DMS 273 (cell line): Measurements from ENCODE around the gene INPP5K.
"Not testable (repeated sequence)": the region's sequence is repeated elsewhere in the genome, so short reads cannot be mapped to it uniquely, and the experiment has no call there.

ENCODE experiments used
- DNase-seq: peaks from one replicate; lab custom pipeline; 2025; ENCODE audit not compliant: unreplicated experiment; lab: John Stamatoyannopoulos, UW

The INPP5K gene

DNA sequence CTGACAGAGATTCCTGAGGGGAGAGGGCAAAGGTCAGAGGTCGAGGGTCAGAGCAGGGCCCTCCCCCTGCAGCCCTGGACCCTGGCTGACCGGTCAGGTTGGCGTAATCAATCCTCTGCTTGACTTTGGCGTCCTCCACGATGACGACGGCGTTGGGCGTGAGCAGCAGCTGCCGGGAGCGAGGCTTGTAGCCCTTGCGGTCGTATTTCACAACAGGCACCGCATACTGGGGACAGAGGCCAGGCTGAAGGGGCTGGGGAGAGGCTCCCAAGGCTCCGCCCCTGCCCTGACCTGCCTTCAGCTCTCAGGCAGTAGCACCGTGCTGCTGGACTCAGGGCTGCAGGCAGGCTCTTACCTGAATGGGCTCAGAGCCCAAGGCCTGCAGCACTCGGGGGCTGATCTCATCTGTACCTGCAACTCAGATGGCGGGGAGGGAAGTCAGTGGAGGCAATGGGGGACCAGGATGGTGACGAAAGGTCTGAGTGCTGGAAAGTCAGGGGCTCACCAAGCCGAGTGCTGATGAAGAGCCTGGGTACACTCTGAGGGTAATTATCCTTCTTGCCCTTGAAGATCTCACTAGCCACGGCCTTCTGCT is 48.4 kb downstream of the INPP5K start:
- DNase-seq, result no peak

DNA sequence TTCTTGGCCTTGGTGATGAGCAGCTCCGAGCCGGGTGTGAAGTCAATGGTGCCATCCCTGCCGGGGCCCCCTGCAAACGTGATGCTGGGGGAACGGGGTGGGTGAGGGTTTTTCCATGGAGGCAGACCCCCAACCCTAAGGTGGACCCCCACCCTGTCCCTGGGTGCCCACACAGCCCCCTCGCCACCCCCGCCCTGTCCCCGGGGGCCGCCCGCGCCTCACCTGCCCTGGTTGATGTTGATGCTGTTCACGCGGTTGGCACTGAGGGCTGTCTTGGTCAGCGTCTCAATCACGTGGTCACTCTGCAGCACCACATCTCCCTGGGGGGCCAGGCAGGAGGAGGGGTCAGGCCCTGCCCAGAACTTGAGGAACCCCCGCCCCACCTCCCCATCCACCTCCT is 49.2 kb downstream of the INPP5K start:
- DNase-seq, result no peak

DNA sequence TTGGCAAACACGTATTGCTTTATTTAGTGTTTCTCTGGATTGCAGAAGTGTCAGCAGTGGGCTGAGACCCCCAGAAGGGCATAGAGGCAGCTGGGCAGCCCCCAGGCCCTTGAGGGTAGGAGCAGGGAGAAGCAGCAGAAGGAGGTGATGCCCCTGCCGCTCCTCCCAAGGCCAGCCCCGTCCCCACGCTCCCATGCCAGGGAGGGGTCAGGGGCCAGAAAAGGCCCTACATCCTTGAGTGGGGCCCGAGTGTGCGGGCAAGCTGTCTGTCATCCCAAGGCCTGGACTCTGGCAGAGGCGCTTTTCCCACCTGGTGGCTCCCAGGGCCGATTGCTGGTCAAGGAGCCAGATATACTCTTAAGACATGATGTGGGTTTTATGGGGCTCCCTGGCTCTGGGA is 52.2 kb downstream of the INPP5K start:
- DNase-seq, result no peak

DNA sequence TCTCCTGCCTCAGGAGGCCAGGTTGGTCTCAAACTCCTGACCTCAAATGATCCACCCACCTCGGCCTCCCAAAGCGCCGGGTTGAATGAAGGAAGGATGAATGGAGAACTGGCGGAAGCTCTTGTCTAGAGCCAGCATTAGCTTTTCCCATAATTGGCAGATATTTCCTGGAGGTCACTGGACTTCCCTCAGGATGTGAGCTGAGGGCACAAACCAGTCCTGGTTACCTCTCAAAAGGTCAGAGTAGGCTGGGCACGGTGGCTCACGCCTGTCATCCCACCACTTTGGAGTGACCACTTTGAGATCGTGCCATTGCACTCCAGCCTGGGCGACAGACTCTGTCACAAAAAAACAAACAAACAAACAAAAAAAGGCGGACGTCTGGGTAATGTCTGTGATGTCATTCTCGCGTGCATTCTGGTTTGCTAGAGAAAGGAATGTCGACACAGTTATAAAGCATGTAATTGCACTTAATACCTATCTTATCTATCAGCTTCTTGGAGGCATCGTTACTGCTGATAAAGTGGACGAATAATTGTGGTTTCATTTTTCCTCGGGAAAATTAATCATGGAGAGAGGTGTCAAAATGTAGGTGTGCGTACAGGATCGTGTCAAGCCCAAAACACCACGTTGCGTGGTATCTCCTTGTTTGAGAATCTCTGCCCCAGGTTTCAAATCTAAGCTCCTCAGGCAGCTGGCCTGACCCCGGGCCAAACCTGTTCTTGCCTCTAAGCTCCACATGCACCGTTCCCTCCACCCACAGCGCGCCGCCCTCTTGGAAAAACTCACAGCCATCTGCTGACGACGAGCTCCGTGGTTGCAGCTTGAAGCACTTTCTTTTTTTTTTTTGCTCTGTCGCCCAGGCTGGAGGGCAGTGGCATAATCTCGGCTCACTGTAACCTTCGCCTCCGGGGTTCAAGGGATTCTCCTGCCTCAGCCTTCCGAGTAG is 54.0 kb downstream of the INPP5K start:
- peak; percentile 84 for DNase-seq

DNA sequence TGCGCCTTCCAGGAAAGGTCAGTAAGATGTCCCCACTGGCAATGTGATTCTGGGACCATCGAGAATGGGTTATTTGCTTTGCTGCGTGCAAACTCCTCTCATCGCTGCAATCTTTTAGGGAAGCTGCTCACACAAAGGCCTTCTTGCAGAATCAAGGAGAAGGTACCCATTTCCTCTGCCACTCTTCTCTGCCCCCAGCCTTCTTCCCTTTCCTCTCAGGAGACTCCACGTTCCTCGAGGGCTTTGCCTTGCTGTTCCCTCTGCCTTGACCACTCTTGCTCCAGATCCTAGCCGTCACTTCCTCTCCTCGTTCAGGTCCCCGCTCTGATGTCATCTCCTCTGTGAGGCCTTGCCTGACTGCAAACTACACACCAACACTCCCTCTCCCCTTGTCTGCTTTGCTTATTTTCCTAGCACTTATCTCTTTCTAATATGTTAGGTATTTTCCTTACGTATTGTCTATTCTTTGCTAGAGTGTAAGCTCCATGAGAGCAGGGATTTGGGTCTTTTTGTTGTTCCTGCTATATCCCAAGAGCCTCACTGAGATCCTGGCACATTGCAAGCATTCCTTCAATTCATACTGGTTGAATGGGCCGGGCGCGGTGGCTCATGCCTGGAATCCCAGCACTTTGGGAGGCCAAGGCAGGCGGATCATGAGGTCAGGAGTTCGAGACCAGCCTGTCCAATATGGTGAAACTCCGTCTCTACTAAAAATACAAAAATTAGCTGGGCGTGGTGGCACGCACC is 55.0 kb downstream of the INPP5K start:
- DNase-seq, result no peak

DNA sequence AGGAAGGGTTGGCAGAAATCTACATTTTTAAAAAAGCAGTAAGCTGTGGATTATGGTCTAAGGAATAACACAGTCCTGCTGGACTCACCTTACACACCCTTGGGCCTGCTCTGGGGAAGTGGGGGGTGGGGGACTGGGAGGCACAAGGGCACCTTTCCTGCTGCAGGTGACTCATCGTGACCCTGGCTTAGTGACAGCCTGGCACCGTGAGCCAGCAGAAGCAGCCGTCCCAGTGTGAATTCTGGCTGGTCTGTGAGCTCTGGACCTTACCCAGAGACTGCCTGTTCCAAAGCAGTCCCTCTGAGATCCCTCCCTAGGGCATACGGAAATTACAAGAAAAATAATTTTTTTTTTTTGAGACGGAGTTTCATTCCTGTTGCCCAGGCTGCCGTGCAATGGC is 56.2 kb downstream of the INPP5K start:
- no peak for DNase-seq

DNA sequence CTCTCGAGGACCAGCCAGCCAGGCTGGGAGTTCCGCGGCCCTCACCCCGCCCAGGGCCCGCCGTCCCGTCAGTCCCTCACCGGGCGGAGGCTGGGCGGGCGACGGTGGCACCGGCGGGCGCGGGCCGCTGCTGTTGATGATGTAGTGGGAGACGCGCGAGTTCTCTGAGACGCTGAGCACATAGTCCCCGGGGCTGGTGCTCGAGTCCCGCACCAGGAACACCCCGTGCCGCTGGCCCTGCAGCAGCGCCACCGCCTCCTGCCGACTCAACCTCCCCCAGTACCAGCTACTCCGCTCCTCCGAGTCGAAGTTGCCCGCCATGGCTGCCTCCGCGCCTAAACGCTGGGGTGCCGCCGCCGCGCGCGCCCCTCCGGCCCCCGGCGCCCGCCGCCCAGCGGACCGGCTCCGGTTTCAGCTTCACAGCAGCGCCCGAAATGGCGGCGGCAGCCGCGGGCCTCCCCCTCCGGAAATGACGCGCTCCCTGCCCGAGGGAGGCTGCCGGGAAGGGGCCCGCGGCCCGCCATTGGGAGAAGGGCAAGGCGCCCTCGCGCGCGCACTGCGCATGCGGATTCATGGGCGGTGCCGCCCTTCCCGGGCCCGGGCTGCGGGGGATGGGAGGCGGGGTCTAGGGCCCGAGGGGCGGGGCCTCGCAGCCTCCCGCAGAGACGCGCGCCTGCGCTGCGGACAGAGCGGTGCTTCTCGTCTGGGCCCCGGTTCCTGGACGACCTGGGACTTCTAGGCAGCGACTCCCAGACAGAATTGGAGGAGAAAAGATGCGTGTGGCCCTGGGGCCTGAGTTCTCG is 60.4 kb downstream of the INPP5K start, which contains the start of gene CRK:
CRK (minus strand) TSS at position 436 of the 803 bp plus-strand sequence; CDS start at position 321, 115 bp downstream.
- peak; percentile 98 for DNase-seq

DNA sequence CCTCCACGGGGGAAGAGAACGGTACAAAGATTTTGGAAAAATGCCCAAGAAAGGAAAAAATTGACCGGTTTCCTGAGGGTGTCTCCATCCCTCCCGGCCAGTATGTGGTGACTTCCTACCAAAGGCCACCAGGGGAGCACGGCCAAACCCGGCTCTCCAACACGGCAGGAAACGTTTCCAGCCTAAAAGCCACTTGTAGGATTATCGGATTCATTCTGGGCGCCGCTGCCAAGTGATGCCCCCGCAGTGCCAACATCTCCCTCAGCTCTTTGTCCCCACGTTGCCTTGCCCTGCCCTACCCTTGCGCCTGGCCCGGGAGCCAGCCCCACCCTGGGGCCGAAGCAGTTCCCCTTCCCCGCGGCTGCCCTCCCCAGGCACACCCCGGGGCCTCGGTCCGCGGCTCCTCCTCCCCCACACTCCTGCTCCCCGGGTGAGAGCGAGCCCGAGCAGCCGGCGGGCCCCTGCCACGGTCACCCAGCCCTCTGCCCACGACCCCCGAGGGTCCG is 61.1 kb downstream of the INPP5K start:
- peak; percentile 78 for DNase-seq

DNA sequence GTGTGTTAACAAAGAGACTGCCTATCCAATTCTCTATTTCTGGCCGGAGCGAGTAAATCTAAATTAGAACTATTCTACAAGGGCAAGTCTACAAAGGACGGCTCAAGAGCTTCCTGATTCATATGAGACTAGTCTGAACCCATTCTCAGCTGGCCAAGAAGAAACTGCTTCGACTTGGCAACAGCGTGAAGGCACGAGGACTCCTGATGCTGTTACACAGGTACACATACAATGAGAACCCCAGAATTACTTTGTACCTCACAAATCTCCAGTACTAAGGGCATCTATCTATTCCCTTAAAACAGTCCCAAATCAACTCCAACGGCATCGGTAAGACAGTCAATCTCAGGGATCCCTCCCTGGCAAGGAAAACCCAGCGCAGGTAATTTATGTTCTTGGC is 61.9 kb downstream of the INPP5K start:
- DNase-seq, result no peak

DNA sequence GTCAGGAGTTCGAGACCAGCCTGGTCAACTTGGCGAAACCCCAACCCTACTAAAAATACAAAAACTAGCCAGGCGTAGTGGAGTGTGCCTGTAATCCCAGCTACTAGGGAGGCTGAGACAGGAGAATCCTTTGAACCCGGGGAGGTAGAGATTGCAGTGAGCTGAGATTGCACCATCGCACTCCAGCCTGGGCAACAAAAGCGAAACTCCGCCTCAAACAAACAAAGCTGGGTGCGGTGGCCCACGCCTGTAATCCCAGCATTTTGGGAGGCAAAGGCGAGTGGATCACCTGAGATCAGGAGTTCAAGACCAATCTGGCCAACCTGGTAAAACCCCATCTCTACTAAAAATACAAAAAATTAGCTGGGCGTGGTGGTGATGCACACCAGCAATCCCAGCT is 62.7 kb downstream of the INPP5K start:
- not testable (repeated sequence) for DNase-seq

DNA sequence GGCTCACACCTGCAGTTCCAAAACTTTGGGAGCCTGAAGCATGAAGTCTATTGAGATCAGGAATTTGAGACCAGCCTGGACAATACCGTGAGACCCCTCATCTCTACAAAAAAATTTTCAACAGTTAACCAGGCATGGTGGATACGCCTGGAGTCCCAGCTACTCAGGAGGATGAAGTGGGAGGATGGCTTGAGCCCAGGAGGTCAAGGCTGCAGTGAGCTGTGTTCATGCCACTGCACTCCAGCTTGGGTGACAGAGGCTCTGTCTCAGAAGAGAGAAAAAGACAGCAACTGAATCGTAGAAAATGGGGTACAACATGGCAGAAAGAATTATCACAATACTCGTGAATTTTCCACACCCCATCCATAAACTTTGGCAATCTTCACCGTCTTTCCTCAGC is 63.6 kb downstream of the INPP5K start:
- no peak for DNase-seq

DNA sequence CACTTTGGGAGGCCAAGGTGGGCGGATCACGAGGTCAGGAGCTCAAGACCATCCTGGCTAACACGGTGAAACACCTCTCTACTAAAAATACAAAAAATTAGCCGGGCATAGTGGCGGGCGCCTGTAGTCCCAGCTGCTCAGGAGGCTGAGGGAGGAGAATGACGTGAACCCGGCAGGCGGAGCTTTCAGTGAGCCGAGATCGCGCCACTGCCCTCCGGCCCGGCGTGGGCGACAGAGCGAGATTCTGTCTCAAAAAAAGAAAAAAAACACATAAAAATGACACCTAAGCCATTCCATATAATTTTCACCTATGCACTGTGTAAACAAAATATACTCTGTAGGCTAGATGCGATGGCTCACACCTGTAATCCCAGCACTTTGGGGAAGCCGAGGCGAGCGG is 66.2 kb downstream of the INPP5K start:
- DNase-seq, result not testable (repeated sequence)

DNA sequence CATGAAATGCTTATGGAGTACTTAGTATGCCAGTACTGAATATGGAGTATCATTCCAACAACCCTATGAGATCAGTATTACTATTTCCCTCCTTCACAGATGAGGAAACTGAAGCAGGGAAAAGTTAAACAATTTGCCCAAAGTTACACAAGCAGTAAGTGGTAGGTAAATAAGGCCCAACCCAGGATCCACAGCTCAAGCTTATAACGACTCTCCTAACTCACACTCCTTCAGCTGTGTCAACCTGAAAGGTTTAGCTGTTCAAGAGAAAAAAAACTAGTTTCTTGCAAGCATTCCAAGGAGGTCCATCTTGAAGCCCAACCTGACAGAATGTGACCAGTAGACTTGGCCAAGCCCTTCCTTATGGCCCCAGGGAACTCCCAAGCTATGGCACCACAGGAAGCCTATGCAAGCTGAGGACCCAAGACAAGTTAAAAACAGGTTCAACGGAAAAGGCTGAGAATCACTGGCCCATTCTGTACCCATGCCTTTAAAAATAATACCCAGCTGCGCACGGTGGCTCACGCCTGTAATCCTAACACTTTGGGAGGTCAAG is 66.9 kb downstream of the INPP5K start:
- DNase-seq, result no peak

DNA sequence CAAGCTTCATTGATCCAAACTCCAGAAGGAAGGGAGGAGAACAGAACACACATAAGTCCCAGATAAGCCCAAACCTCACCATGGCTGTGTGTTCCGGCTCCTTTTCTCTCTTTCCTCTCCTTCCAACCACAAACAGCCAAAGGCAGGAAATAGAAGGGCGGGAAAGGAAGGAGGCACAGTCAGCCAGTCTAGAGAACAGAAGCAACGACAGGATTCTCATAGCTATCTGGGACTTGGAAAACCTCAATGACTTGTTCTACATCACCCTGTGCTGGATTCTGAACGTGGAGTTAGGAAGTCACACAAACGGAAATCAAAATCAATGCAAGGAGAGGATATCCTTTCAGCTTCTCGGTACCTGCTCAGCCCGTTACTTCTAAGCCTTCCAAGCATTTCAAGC is 69.4 kb downstream of the INPP5K start:
- no peak for DNase-seq

DNA sequence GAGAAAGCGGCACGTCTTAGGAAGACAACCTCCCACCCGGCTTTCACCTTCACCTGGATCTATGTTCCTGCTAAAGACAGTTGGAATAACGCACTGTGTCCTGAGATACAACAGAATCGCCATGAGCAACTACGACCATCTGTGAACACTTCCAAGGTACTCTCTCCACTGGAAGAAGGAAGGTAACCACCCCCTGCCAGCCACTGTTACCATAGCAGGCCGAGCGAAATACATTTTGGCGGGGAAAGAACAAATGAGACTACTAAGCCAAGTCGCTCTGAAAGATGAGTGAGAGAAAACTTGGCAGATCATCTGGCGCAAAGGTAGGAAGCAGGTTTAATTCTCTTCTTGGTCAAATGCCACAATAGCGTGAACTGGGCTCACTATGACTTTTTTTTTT is 70.2 kb downstream of the INPP5K start:
- no peak for DNase-seq

DNA sequence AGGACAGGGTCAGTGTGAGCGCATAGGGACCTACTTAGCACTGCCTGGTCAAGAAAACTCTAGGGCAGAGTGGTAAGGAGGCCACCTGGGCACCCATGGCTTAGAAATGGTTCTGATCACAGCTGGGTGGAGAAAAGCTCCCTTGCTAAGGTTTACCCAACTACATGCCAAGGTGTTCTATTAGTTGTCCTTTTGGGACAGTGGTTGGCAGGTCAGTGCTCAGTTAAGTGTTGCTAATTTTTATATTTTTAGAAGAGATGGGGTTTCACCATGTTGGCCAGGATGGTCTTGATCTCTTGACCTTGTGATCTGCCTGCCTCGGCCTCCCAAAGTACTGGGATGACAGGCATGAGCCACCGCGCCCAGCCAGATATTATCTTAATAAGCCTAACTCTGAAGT is 70.7 kb downstream of the INPP5K start:
- DNase-seq, result not testable (repeated sequence)
